Upper lobe of left lung (tissue), 4 donors: ENCODE results near the gene CACNA1A.

Experiments used
- CTCF ChIP-seq, 6 experiments: fragments of 450-650 bp in 4 of 6; fragments of 200-600 bp in 2 of 6; sonication (generic) in 2 of 6; IDR thresholded peaks; one replicate each; pipeline ENCODE4 v1.5.1; 2016 to 2019; ENCODE audit warnings: antibody characterized with exemption in 6 of 6
- POLR2A ChIP-seq, 4 donors: fragments of 450-650 bp; IDR thresholded peaks; one replicate each; pipeline ENCODE4 v1.5.1; 2016 to 2017; ENCODE audit warnings: antibody characterized with exemption in 4 of 4, mild to moderate bottlenecking in 2 of 4

DNA sequence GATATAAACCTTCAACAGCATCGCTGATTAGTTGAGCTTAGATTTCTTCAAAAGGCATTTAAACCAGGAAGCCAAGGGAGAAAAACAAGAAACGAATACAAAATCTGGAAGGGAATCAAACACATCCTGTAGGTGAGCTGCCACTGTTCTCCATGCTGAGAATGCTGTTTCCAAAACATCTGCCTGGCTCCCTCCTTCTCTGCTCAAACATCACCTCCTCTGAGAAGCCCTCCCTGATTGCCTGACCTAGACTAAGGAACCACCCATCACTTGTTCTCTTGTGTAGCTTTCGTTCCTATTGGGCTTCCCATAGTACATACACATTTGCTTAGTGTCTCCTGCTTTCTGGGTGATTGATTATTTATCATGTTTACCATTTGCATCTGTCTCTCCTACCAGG, 152.7 kb downstream of the CACNA1A start:
- TF ChIP-seq POLR2A (IDR thresholded peaks at IDR 0.05), result no peak
- TF ChIP-seq CTCF (IDR thresholded peaks at IDR 0.05), result no peak
